OCI-LY7 (cell line): Measurements from ENCODE around the gene TBCB. TPM values are rescaled to one million over a fixed set of nuclear protein-coding genes. Genes with fewer than 3 reads are reported as not detected.

ENCODE experiments used
- BruUV-seq: library from RNA; stranded (reverse); fragments of 400-500 nt; replicated peaks from 2 replicates; lab custom pipeline; 2021; lab: Mats Ljungman, UMichigan
- CTCF ChIA-PET: fragments of 300-600 bp; sonication (Branson Sonifier 250); formaldehyde crosslinking; loops from one replicate; lab custom pipeline; 2022; ENCODE audit warnings: antibody characterized with exemption; ENCODE audit not compliant: unreplicated experiment; lab: Charles Lee
- POLR2A ChIA-PET: fragments of 300-600 bp; sonication (Branson Sonifier 250); formaldehyde crosslinking; loops from one replicate; lab custom pipeline; 2022; ENCODE audit warnings: antibody characterized with exemption; lab: Charles Lee
- DNase-seq: peaks from one replicate; pipeline ENCODE4 v3.0.0-alpha.2; 2015; ENCODE audit warnings: low spot score
- H2AFZ ChIP-seq: fragments of 200-600 bp; sonication (generic), shearing (Covaris generic); 2 replicates; pipeline ENCODE4 v1.6.1; 2014; ENCODE audit warnings: mild to moderate bottlenecking, antibody characterized with exemption, low read length, moderate library complexity
- H3K27ac ChIP-seq: fragments of 200-600 bp; sonication (generic); 2 replicates; pipeline ENCODE4 v1.5.1; 2014; ENCODE audit warnings: mixed run types, low read depth, mild to moderate bottlenecking, moderate library complexity, low read length, inconsistent platforms; ENCODE audit not compliant: poor library complexity, severe bottlenecking
- H3K36me3 ChIP-seq: fragments of 200-600 bp; sonication (generic); 2 replicates; pipeline ENCODE4 v1.6.1; 2014; ENCODE audit warnings: mild to moderate bottlenecking, antibody characterized with exemption, low read length, moderate library complexity, mixed read lengths; ENCODE audit not compliant: insufficient read depth
- H3K4me1 ChIP-seq: fragments of 200-600 bp; sonication (generic); 2 replicates; pipeline ENCODE4 v1.5.1; 2014; ENCODE audit warnings: mild to moderate bottlenecking, low read length; ENCODE audit not compliant: insufficient read depth, poor library complexity, severe bottlenecking
- H3K4me2 ChIP-seq: fragments of 200-600 bp; sonication (generic); 2 replicates; pipeline ENCODE4 v1.6.1; 2014; ENCODE audit warnings: mild to moderate bottlenecking, low read length
- H3K4me3 ChIP-seq: fragments of 200-600 bp; sonication (generic); 2 replicates; pipeline ENCODE4 v1.5.1; 2014; ENCODE audit warnings: mild to moderate bottlenecking, low read depth, low read length; ENCODE audit not compliant: poor library complexity, severe bottlenecking
- H3K79me2 ChIP-seq: fragments of 200-600 bp; sonication (generic); 2 replicates; pipeline ENCODE4 v1.6.1; 2016; ENCODE audit warnings: low read depth, mild to moderate bottlenecking, low read length, moderate library complexity, mixed read lengths; ENCODE audit not compliant: insufficient read depth
- H3K9me2 ChIP-seq: fragments of 200-600 bp; sonication (generic); 2 replicates; pipeline ENCODE4 v1.6.1; 2016; ENCODE audit warnings: mild to moderate bottlenecking, low read length, mixed read lengths; ENCODE audit not compliant: insufficient read depth
- H3K9me3 ChIP-seq: fragments of 200-600 bp; sonication (generic); 2 replicates; pipeline ENCODE4 v1.6.1; 2014; ENCODE audit warnings: mild to moderate bottlenecking, mixed run types, low read length, mixed read lengths
- H4K20me1 ChIP-seq: fragments of 200-600 bp; sonication (generic); 2 replicates; pipeline ENCODE4 v1.6.1; 2014; ENCODE audit warnings: mild to moderate bottlenecking, antibody characterized with exemption, low read length, moderate library complexity, mixed read lengths; ENCODE audit not compliant: insufficient read depth
- CTCF ChIP-seq: fragments of 200-600 bp; sonication (generic); conservative IDR thresholded peaks from 2 replicates; pipeline ENCODE4 v1.5.1; 2014; ENCODE audit warnings: mild to moderate bottlenecking, antibody characterized with exemption, low read length, moderate library complexity, mixed read lengths
- EZH2phosphoT487 ChIP-seq: fragments of 200-600 bp; sonication (generic); IDR thresholded peaks from 2 replicates; pipeline ENCODE4 v1.6.1; 2018; ENCODE audit warnings: low read depth, borderline replicate concordance, mild to moderate bottlenecking, mixed run types, antibody characterized with exemption, low read length, moderate library complexity, mixed read lengths
- intact Hi-C: fragments of 100-400 bp; cut with micrococcal nuclease; formaldehyde crosslinking; loops from one replicate; pipeline ENCODE4 v1.10.0; 2022; ENCODE audit not compliant: unreplicated experiment
- total RNA-seq, 2 experiments: library from RNA; depleted of rRNA in 1 of 2; stranded (reverse); fragments of >200 nt in 1 of 2; shearing (Covaris generic) in 1 of 2; gene quantifications; 2 replicates each; pipeline ENCODE4 v1.2.3, GENCODE V29; 2014 to 2022

Gene TBCB
- total RNA-seq, 2 experiments from 2014 or later = 136 to 200 TPM

- POLR2A ChIA-PET = no interaction called here
- Histone ChIP-seq H3K79me2 (no peaks in the 10 kb centered on the region), H3K4me1 (no peaks in the 10 kb centered on the region), H3K9me3 (no peaks in the 10 kb centered on the region), H2AFZ (no peak overlapping the region), H3K36me3 (peaks cover 41% of the 10 kb centered on the region), H3K4me3 (no peak overlapping the region), H3K27ac (no peak overlapping the region), H3K9me2 (no peaks in the 10 kb centered on the region), H4K20me1 (no peaks in the 10 kb centered on the region), H3K4me2 (no peak overlapping the region)
- TF ChIP-seq CTCF = no peak
- TF ChIP-seq EZH2phosphoT487 = no peak
- intact Hi-C loops = no loop called here
- DNase-seq = no peak
- no TSS peak for BruUV-seq
- CTCF ChIA-PET = no interaction called here
Observed at GRCh38 chr19:36151144-36152018, 36.1 kb downstream of the TBCB start.

- Histone ChIP-seq H2AFZ (no peak overlapping the region), H3K4me2 (no peak overlapping the region), H4K20me1 (no peaks in the 10 kb centered on the region), H3K79me2 (no peaks in the 10 kb centered on the region), H3K4me3 (no peak overlapping the region), H3K36me3 (peaks cover 35% of the 10 kb centered on the region), H3K9me2 (no peaks in the 10 kb centered on the region), H3K4me1 (no peaks in the 10 kb centered on the region), H3K9me3 (no peaks in the 10 kb centered on the region), H3K27ac (no peak overlapping the region)
- no peak for TF ChIP-seq CTCF
- no peak for TF ChIP-seq EZH2phosphoT487
- BruUV-seq = no TSS peak
- no peak for DNase-seq
- POLR2A ChIA-PET = no interaction called here
- CTCF ChIA-PET = no interaction called here
- intact Hi-C loops = no loop called here
Observed at GRCh38 chr19:36152019-36152351, 36.7 kb downstream of the TBCB start.

GRCh38 chr19:36152352-36153091 is 37.3 kb downstream of the TBCB start, which contains the start of gene COX7A1:
TSS of gene COX7A1 (minus strand) at chr19:36152447. CDS start at chr19:36152407, 40 bp downstream.
- intact Hi-C loops = no loop called here
- no peak within 1 kb of the TSS for H2AFZ ChIP-seq
- TF ChIP-seq CTCF (no peak), EZH2phosphoT487 (no peak)

More at GRCh38 chr19:36152352-36153091, 37.3 kb downstream of the TBCB start, which contains the start of gene COX7A1:
- H4K20me1 ChIP-seq = no peaks in the 10 kb centered on the region
- H3K4me2 ChIP-seq = no peak within 1 kb of the TSS
- ChIA-PET POLR2A (no interaction called here), CTCF (no interaction called here)
- no peak for DNase-seq
- no peaks in the 10 kb centered on the region for H3K9me3 ChIP-seq
- H3K4me3 ChIP-seq = no peak within 1 kb of the TSS
- BruUV-seq = no TSS peak
- no peaks in the 10 kb centered on the region for H3K79me2 ChIP-seq
- no peak within 1 kb of the TSS for H3K27ac ChIP-seq
- no peaks in the 10 kb centered on the region for H3K4me1 ChIP-seq
- H3K9me2 ChIP-seq = no peaks in the 10 kb centered on the region
- H3K36me3 ChIP-seq = peaks cover 32% of the 10 kb centered on the region; the same call in 1 of the 2 replicates
